ENCODE data around the gene GPC6.

The GPC6 gene

GRCh38 chr13:93527748-93528297, 301.2 kb downstream of the GPC6 start:
- H3K4me1 Mint-ChIP-seq, result peaks cover 11% of the 10 kb centered on the region
- H3K27ac Mint-ChIP-seq, result no peak overlapping the region
- no peak for DNase-seq
- no peaks in the 10 kb centered on the region for H3K36me3 Mint-ChIP-seq (ENCODE audit: low read depth)
- TF ChIP-seq CTCF (IDR thresholded peaks at IDR 0.05), result no peak
- no peaks in the 10 kb centered on the region for H3K9me3 Mint-ChIP-seq
- H3K4me3 Mint-ChIP-seq, result no peak overlapping the region
- no peaks in the 10 kb centered on the region for H3K27me3 Mint-ChIP-seq (ENCODE audit: low read depth, poor library complexity)

- DNase-seq, result no peak
- H3K27ac Mint-ChIP-seq, result no peak overlapping the region
- H3K4me1 Mint-ChIP-seq, result peaks cover 20% of the 10 kb centered on the region
- H3K9me3 Mint-ChIP-seq, result no peaks in the 10 kb centered on the region
- H3K4me3 Mint-ChIP-seq, result no peak overlapping the region
- H3K36me3 Mint-ChIP-seq (ENCODE audit: low read depth), result no peaks in the 10 kb centered on the region
- no peaks in the 10 kb centered on the region for H3K27me3 Mint-ChIP-seq (ENCODE audit: low read depth, poor library complexity)
- TF ChIP-seq CTCF (IDR thresholded peaks at IDR 0.05), result no peak
These were observed 303.4 kb downstream of the GPC6 start for GRCh38 chr13:93529961-93530360.

- peaks cover 2% of the 10 kb centered on the region for H3K9me3 Mint-ChIP-seq
- DNase-seq, result no peak
- no peak overlapping the region for H3K4me3 Mint-ChIP-seq
- H3K36me3 Mint-ChIP-seq (ENCODE audit: low read depth), result no peaks in the 10 kb centered on the region
- TF ChIP-seq CTCF (IDR thresholded peaks at IDR 0.05), result no peak
- H3K4me1 Mint-ChIP-seq, result peaks cover 20% of the 10 kb centered on the region
- H3K27me3 Mint-ChIP-seq (ENCODE audit: low read depth, poor library complexity), result no peaks in the 10 kb centered on the region
- no peak overlapping the region for H3K27ac Mint-ChIP-seq
These were observed 307.6 kb downstream of the GPC6 start for GRCh38 chr13:93534181-93534700.

- Mint-ChIP-seq H3K9me3 (peaks cover 4% of the 10 kb centered on the region), H3K27ac (no peak overlapping the region), H3K4me3 (no peak overlapping the region), H3K36me3 (ENCODE audit: low read depth) (no peaks in the 10 kb centered on the region), H3K4me1 (peaks cover 20% of the 10 kb centered on the region), H3K27me3 (ENCODE audit: low read depth, poor library complexity) (no peaks in the 10 kb centered on the region)
- no peak for TF ChIP-seq CTCF (IDR thresholded peaks at IDR 0.05)
- no peak for DNase-seq
These were observed 308.6 kb downstream of the GPC6 start for GRCh38 chr13:93535251-93535650.

- Mint-ChIP-seq H3K27ac (no peak overlapping the region), H3K4me3 (no peak overlapping the region), H3K9me3 (peaks cover 21% of the 10 kb centered on the region), H3K4me1 (no peaks in the 10 kb centered on the region), H3K27me3 (ENCODE audit: low read depth, poor library complexity) (no peaks in the 10 kb centered on the region), H3K36me3 (ENCODE audit: low read depth) (peaks cover 5% of the 10 kb centered on the region)
- no peak for DNase-seq
- no peak for TF ChIP-seq CTCF (IDR thresholded peaks at IDR 0.05)
These were observed 313.3 kb downstream of the GPC6 start for GRCh38 chr13:93539914-93540313.

- peaks cover 7% of the 10 kb centered on the region for H3K36me3 Mint-ChIP-seq (ENCODE audit: low read depth)
- H3K9me3 Mint-ChIP-seq, result peaks cover 7% of the 10 kb centered on the region
- no peak for TF ChIP-seq CTCF (IDR thresholded peaks at IDR 0.05)
- H3K27me3 Mint-ChIP-seq (ENCODE audit: low read depth, poor library complexity), result no peaks in the 10 kb centered on the region
- no peak overlapping the region for H3K4me3 Mint-ChIP-seq
- H3K27ac Mint-ChIP-seq, result no peak overlapping the region
- no peak for DNase-seq
- H3K4me1 Mint-ChIP-seq, result peaks cover 5% of the 10 kb centered on the region
These were observed 321.3 kb downstream of the GPC6 start for GRCh38 chr13:93547886-93548285.

Measured in nephron progenitor cell (in vitro differentiated cells).